ENCODE measurements around the gene PITPNM3. TPM values are rescaled to one million over a fixed set of nuclear protein-coding genes. Genes with fewer than 3 reads are reported as not detected.

Gene PITPNM3
- total RNA-seq, 1 donor from 2014 or later: 4.3 TPM

GRCh38 chr17:6503641-6504195 is 52.6 kb downstream of the PITPNM3 start:
- Mint-ChIP-seq H3K4me3 (no peak overlapping the region), H3K27me3 (peaks cover 4% of the 10 kb centered on the region), H3K9me3 (no peaks in the 10 kb centered on the region), H3K36me3 (no peaks in the 10 kb centered on the region), H3K27ac (no peak overlapping the region), H3K4me1 (ENCODE audit: unreplicated experiment) (peaks cover under 1% of the 10 kb centered on the region)
- TF ChIP-seq CTCF (conservative IDR thresholded peaks at IDR 0.05): no peak
- no peak for DNase-seq (ENCODE audit: extremely low spot score, unreplicated experiment)

GRCh38 chr17:6502871-6503509 is 53.4 kb downstream of the PITPNM3 start:
- H3K4me1 Mint-ChIP-seq (ENCODE audit: unreplicated experiment): peaks cover 8% of the 10 kb centered on the region
- no peak for TF ChIP-seq CTCF (conservative IDR thresholded peaks at IDR 0.05)
- H3K9me3 Mint-ChIP-seq: no peaks in the 10 kb centered on the region
- H3K27ac Mint-ChIP-seq: no peak overlapping the region
- H3K4me3 Mint-ChIP-seq: no peak overlapping the region
- H3K36me3 Mint-ChIP-seq: no peaks in the 10 kb centered on the region
- H3K27me3 Mint-ChIP-seq: peaks cover 11% of the 10 kb centered on the region
- no peak for DNase-seq (ENCODE audit: extremely low spot score, unreplicated experiment)

GRCh38 chr17:6502142-6502541 is 54.2 kb downstream of the PITPNM3 start:
- Mint-ChIP-seq H3K27me3 (peaks cover 12% of the 10 kb centered on the region), H3K27ac (no peak overlapping the region), H3K4me1 (ENCODE audit: unreplicated experiment) (peaks cover 9% of the 10 kb centered on the region), H3K9me3 (no peaks in the 10 kb centered on the region), H3K4me3 (no peak overlapping the region), H3K36me3 (no peaks in the 10 kb centered on the region)
- no peak for DNase-seq (ENCODE audit: extremely low spot score, unreplicated experiment)
- no peak for TF ChIP-seq CTCF (conservative IDR thresholded peaks at IDR 0.05)

- DNase-seq (ENCODE audit: extremely low spot score, unreplicated experiment): no peak
- peaks cover 17% of the 10 kb centered on the region for H3K27me3 Mint-ChIP-seq
- no peaks in the 10 kb centered on the region for H3K36me3 Mint-ChIP-seq
- no peak overlapping the region for H3K4me3 Mint-ChIP-seq
- no peak for TF ChIP-seq CTCF (conservative IDR thresholded peaks at IDR 0.05)
- H3K4me1 Mint-ChIP-seq (ENCODE audit: unreplicated experiment): peaks cover 9% of the 10 kb centered on the region
- H3K9me3 Mint-ChIP-seq: no peaks in the 10 kb centered on the region
- no peak overlapping the region for H3K27ac Mint-ChIP-seq
Measured at GRCh38 chr17:6501359-6501758, 55.0 kb downstream of the PITPNM3 start.

GRCh38 chr17:6498901-6499540 is 57.3 kb downstream of the PITPNM3 start:
- DNase-seq (ENCODE audit: extremely low spot score, unreplicated experiment): peak; percentile 56
- Mint-ChIP-seq H3K27me3 (peaks cover 34% of the 10 kb centered on the region), H3K36me3 (no peaks in the 10 kb centered on the region), H3K27ac (no peak overlapping the region), H3K4me3 (no peak overlapping the region), H3K9me3 (no peaks in the 10 kb centered on the region), H3K4me1 (ENCODE audit: unreplicated experiment) (peaks cover 13% of the 10 kb centered on the region)
- TF ChIP-seq CTCF (conservative IDR thresholded peaks at IDR 0.05): no peak
